ENCODE results near the gene PNPLA5.

The PNPLA5 gene

DNA sequence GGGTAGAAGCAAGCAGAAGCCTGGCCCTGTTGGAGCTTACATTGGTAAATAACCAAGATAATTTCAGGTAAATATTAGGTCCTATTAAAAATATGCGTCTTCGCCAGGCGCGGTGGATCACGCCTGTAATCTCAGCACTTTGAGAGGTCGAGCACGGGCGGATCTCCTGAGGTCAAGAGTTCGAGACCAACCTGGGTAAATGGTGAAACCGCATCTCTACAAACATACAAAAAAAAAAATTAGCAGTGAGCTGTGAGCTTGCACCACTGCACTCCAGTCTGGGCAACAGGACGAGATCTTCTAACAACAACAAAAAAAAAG lies 29.0 kb downstream of the PNPLA5 start:
- CTCF ChIA-PET = interaction anchor here (0.6 kb wide), 1 partner anchor 21 kb away, joined by 3 read pairs; no protein-coding TSS in a partner anchor
- H3K27ac ChIP-seq = no peak overlapping the region
- POLR2A ChIA-PET (ENCODE audit: low non-redundant PET) = no interaction called here

DNA sequence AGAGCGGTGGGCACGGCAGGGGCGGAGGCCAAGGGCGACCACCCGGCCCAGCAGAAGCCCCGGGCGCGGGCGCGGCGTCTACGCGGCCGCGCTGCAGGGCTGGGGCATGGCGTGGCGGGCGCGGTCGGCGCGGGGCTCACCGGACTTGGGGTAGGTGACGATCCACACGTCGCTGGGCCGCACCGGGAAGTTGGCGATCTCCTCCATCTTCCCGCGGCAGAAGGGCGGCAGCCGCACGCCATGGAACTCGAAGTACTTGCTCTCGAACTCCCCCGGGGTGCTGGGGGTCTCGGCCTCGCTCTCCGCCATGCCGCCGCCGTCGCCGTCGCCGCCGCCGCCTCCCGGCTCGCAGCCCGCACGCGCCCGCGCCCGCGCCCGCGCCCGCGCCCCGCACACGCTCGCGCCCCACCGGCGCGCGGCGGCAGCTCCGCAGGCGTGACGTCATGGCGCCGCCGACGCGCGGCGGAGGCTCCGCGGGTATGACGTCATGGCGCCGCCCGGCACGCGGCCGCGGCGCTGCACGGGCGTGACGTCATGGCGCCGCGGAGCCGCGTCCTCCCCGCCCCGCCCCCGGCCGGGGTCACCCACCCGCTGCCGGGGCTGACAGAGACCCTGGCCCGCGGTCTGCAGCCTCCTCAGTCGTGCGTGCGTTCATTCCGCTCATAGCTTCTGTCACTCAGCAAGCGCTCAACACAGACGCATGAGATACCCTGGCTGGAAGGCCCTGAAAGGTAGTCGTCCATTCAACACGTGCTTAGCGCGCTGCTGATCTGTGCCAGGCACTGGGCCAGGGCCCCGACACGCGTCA lies 29.5 kb downstream of the PNPLA5 start, which contains the start of gene SULT4A1:
TSS of gene SULT4A1 (minus strand) at position 440 of the 808 bp plus-strand sequence. CDS start at position 309, 131 bp downstream.
- TF ChIP-seq, protein P1, sequence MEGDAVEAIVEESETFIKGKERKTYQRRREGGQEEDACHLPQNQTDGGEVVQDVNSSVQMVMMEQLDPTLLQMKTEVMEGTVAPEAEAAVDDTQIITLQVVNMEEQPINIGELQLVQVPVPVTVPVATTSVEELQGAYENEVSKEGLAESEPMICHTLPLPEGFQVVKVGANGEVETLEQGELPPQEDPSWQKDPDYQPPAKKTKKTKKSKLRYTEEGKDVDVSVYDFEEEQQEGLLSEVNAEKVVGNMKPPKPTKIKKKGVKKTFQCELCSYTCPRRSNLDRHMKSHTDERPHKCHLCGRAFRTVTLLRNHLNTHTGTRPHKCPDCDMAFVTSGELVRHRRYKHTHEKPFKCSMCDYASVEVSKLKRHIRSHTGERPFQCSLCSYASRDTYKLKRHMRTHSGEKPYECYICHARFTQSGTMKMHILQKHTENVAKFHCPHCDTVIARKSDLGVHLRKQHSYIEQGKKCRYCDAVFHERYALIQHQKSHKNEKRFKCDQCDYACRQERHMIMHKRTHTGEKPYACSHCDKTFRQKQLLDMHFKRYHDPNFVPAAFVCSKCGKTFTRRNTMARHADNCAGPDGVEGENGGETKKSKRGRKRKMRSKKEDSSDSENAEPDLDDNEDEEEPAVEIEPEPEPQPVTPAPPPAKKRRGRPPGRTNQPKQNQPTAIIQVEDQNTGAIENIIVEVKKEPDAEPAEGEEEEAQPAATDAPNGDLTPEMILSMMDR (conservative IDR thresholded peaks at IDR 0.05; ENCODE audit: low read depth) = no peak
- peak; percentile 57 for DNase-seq (ENCODE audit: low spot score)
- CTCF ChIA-PET = interaction anchor here (0.6 kb wide), 1 partner anchor 21 kb away, joined by 3 read pairs; no protein-coding TSS in a partner anchor
- H3K27ac ChIP-seq = peak within 1 kb of the TSS; percentile 29
- POLR2A ChIA-PET (ENCODE audit: low non-redundant PET) = no interaction called here

More for the DNA sequence above, 29.0 kb downstream of the PNPLA5 start:
- no peak for DNase-seq (ENCODE audit: low spot score)
- TF ChIP-seq, protein P1 (conservative IDR thresholded peaks at IDR 0.05; ENCODE audit: low read depth) = no peak

DNA sequence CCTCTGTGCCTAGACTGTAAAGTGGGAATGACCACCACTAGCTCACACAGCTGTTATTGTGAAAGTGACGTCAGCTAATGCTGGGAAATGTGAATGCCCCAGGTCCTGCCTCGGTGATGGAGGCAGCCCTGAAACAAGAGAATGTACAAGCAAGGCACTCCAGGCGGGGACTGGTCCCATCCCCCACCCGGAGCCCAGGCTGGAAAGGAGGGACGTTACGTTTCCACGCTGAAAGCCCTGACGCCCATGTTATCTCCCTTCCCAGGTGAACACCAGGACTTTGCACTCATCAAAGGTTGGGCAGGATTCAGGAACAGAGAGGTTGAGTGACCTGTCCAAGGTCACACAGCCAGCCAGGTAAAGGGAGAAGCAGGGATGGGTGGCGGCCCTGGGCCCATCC lies 30.3 kb downstream of the PNPLA5 start:
- ChIA-PET CTCF (no interaction called here), POLR2A (ENCODE audit: low non-redundant PET) (no interaction called here)
- DNase-seq (ENCODE audit: low spot score) = no peak
- H3K27ac ChIP-seq = peak overlapping the region; percentile 29
- TF ChIP-seq, protein P1 (conservative IDR thresholded peaks at IDR 0.05; ENCODE audit: low read depth) = no peak

DNA sequence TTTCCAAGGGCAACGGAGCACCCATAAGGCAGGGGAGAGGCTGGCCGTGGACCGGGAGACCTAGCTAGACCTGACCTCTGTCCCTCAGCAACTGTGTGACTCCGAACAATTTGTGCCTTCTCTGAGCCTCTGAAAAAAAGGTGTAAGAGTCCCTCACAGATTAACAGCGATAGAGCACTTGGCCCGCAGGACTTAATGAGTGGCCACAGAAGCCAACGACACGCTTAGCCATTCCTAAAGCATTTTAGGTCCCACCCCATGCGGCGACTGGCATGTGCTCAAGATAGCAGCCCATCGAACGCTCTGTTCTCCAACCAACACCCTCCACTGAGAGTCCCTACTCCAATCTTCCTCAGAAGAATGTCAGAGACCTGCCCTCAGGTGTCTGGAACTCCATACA lies 31.0 kb downstream of the PNPLA5 start:
- ChIA-PET CTCF (no interaction called here), POLR2A (ENCODE audit: low non-redundant PET) (no interaction called here)

DNA sequence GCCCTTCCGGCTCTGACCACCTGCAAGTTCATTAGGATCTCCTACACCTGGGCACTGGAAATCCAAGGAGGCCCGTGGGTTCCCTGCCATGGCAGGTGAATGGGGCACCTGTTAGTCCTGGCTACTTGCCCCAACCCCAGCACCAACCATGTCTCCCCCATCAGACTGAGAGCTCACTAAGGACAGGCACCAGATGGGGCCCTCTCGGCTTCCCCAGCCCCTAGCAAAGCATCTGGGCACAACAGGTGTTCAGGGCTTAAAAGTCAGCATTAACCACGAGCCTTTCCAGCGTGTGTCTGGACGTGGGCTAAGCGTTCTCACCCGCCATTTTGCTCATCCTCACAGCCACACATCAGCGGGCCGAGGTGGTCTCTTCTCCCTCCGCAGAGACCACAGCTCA lies 31.7 kb downstream of the PNPLA5 start:
- H3K27ac ChIP-seq = no peak overlapping the region
- no peak for DNase-seq (ENCODE audit: low spot score)
- TF ChIP-seq, protein P1 (conservative IDR thresholded peaks at IDR 0.05; ENCODE audit: low read depth) = no peak
- ChIA-PET CTCF (no interaction called here), POLR2A (ENCODE audit: low non-redundant PET) (no interaction called here)

More for the DNA sequence above, 31.0 kb downstream of the PNPLA5 start:
- TF ChIP-seq, protein P1 (conservative IDR thresholded peaks at IDR 0.05; ENCODE audit: low read depth) = no peak
- DNase-seq (ENCODE audit: low spot score) = no peak
- peak overlapping the region; percentile 29 for H3K27ac ChIP-seq

DNA sequence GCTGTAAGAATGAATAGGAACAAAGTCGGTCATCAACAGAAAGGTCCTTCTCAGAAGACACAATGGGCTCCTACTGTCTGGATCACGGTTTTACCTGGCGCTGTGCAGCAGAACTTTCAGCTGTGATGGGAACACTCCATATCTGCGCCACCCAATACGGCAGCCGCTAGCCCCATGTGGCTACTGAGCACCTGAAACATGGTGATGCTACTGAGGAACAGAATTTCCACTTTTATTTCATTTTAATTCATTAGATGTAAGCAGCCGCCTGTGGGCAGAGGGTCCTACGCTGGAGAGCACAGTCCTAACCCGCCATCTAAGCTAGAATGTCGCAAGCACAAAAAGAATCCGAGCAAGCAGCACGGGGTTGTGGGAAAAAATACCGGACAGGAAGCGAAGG lies 32.2 kb downstream of the PNPLA5 start:
- TF ChIP-seq, protein P1 (conservative IDR thresholded peaks at IDR 0.05; ENCODE audit: low read depth) = no peak
- ChIA-PET POLR2A (ENCODE audit: low non-redundant PET) (no interaction called here), CTCF (interaction anchor here (0.6 kb wide), 1 partner anchor 811 kb away, joined by 3 read pairs; no protein-coding TSS in a partner anchor)
- H3K27ac ChIP-seq = no peak overlapping the region
- DNase-seq (ENCODE audit: low spot score) = no peak
